Fibroblast of skin of right quadriceps (primary cell): ENCODE measurements around the gene ERI3.

Experiments
- DNase-seq: peaks from one replicate; pipeline ENCODE4 v3.0.0-alpha.2; 2013

The ERI3 gene, protein sequence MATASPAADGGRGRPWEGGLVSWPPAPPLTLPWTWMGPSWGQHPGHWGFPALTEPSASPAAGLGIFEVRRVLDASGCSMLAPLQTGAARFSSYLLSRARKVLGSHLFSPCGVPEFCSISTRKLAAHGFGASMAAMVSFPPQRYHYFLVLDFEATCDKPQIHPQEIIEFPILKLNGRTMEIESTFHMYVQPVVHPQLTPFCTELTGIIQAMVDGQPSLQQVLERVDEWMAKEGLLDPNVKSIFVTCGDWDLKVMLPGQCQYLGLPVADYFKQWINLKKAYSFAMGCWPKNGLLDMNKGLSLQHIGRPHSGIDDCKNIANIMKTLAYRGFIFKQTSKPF

DNA sequence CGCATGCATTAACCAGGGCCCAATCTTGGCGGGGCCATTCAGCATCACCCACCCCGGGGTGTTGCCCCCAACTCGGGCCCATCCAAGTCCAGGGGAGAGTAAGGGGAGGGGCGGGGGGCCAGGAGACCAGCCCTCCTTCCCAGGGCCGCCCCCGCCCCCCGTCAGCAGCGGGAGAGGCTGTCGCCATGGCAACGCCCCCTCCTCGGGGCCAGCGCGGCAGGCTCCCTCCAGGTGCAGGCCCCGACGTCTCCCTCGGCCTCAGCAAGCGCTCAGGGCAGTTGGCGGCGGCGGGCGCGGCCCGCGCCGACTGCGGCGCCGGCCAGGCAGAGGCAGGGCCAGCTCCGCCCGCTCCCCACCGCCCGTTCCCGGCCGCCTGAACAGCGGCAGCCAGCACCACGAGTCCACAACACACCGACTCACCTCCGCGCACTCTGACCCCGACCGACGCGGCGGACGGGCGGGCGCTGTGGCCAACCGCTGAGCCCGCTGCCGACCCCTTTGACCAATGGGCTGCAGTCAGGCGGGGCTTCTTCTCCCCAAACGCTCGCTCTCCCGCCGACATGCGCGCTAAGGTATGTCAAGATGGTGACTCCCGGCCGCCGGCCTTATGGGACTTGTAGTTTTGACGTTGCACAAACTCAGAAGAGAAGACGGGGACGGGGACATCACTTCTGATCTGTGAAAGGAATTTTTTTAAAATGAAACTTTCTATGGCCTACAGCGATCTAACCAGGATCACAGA lies at the start of gene ERI3:
ERI3 (minus strand) TSS at position 418 of the 742 bp plus-strand sequence; CDS start at position 187, 231 bp downstream.
- DNase-seq = peak; percentile 98

- no peak for DNase-seq
Observed at GRCh38 chr1:44401256-44402228, 46.5 kb upstream of the ERI3 start.

DNA sequence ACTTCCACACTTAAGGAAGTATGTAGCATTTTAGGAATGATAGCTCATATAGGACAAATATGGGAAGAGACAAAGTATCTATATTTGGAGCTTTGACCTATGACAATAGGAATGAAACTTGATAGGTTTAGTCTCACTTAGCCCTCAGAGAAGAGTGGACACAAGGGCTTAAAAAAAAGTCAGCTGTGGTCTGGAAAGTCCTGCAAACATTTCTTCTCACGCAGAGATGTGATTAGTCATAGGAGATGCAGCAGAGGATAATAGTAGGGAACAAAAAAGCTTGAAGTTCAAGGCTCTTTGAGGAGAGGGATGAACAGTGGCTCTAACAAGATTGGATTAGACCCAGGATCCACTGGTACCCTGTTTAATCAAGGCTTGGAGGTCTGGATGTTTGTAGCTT lies 35.2 kb upstream of the ERI3 start:
- DNase-seq = peak; percentile 67

- DNase-seq = no peak
Observed at GRCh38 chr1:44389437-44389836, 34.4 kb upstream of the ERI3 start.

- DNase-seq = no peak
Observed at GRCh38 chr1:44388551-44388950, 33.5 kb upstream of the ERI3 start.

GRCh38 chr1:44380666-44381177 lies 25.7 kb upstream of the ERI3 start:
- DNase-seq = no peak

GRCh38 chr1:44377925-44378784 lies 23.1 kb upstream of the ERI3 start:
- peak; percentile 41 for DNase-seq

DNA sequence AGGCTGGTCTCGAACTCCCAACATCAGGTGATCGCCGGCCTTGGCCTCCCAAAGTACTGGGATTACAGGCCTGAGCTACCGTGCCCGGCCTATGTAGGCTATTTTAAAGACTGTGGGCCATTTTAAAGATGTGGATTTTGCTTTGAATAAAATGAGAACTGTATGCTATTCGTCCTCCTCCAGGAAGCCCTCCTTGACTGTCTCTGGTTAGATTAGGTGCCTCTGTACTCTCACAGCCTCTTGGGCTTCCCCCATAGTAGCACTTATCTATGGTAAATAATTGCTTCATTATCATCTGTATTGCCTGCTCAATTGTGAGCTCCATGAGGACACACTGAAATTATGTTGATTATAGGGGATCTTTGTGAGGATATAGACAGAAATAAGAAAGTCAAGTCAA lies 20.5 kb upstream of the ERI3 start:
- DNase-seq = no peak

- DNase-seq = no peak
Observed at GRCh38 chr1:44371206-44371605, 16.1 kb upstream of the ERI3 start.

DNA sequence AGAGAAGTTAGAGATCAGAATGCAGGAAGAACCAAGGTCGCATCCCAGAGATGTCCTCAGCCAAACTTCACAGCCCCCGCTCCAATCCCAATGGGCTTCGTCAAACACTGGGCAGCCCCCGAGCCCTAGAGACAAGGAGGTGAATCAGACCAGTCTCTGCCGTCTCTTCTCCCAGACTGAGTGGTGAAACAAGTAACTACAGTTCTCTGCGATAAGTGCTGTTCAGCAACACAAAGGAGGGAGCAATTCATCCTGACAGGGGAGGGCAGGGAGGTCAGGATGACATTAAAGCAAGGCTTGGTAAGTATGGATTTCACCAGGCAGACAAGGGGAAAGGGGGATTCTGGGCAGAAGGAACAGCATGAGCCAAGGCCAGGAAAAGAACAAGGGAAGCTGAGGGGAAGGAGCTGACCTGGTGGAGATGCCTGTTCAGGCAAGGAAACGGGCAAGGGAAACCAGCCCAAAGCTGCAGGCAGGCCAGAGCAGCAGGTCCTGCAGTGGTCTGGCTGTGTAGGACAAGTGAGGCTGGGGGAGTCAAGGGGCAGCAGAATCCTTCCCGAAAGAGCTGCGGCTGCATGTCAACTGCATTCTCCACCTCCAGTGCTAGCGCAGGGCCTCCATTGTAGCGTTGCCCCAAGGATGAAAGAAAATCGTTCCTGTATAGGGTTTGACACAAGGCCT lies 13.6 kb upstream of the ERI3 start:
- DNase-seq = no peak

DNA sequence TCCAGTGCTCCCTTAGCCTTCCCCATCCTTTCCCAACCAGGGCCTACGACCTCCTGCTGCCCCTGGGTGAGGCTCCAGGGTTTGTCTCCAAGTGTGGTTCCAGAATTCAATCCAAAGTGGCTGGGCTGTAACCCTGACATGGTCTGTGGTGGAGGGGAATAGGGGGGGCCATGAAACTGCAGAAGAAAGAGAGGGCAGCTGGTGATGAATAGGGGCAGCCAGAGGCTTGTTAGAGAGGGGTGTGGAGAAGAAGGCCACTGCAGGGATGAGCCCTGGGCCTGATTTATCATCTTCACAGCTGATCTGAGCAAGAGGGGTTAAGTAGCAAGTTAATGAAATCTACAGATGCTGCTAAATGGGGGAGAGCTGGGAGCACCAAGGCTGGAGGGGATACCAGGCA lies 12.9 kb upstream of the ERI3 start:
- DNase-seq = no peak

GRCh38 chr1:44366371-44366975 lies 11.4 kb upstream of the ERI3 start:
- DNase-seq = no peak

GRCh38 chr1:44361478-44361877 lies 6.4 kb upstream of the ERI3 start:
- no peak for DNase-seq

- no peak for DNase-seq
Observed at GRCh38 chr1:44359234-44359935, 4.3 kb upstream of the ERI3 start.

GRCh38 chr1:44357710-44358109 lies 2.7 kb upstream of the ERI3 start:
- DNase-seq = no peak

DNA sequence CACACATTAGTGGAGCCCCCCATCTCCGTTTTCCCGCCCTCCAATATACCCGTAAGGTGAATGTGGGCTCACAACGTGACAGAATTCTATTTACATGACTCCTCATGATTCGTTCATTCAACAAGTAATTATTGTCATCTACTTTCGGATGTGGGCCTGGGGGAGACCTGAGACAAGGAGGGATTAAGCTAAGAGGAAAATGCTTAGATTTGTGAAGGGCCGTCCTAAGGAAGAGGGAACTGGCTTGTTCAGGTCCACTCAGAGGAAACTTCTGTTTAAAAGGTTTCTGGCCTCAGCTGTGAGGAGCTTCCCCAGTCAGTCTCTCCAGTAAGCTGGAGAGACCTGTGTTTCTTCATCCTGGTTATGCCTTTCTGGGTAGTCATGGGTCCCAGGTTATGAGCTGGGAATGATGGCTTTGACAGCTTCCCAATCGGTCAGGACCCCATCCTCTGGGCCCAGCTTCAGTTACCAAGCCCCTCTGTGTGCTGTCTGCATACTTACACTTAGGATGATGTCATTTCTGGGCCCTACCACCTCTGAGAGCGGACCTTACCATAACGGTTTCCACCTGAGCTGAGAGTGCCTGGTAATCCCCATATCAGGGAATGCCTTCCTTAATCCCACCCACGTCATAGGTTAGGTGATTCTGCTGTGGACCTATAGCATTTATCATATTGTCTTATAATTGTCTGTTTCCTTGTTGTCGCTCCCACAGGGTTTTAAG lies 687 bp upstream of the ERI3 start:
- DNase-seq = no peak

DNA sequence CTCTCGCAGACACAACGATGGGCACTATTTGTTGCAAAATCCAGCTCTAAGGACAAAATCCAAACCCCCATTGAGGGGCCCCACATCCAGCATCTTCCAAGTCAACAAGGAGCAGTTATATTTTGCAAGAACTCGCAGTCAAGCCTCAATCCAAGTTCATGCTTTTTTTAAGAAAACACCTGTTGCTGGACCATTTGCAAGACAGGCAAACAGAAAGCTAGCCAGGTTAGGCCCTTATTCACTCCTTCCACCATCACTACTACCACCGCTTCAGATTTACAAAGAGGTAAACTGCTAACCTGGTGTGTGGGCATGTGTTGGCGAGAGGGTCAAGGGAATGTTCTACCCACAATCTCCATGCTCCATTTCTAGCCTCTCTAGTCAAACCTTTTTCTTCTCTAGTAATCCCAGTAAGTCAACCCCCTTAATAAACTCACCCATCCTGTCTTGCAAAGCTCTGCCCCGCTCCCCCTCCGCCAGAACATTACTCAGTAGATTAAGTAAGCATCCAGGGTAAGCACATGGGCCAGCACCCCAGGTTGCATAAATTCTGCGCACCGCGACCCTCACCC lies 703 bp downstream of the ERI3 start:
- DNase-seq = peak; percentile 11

DNA sequence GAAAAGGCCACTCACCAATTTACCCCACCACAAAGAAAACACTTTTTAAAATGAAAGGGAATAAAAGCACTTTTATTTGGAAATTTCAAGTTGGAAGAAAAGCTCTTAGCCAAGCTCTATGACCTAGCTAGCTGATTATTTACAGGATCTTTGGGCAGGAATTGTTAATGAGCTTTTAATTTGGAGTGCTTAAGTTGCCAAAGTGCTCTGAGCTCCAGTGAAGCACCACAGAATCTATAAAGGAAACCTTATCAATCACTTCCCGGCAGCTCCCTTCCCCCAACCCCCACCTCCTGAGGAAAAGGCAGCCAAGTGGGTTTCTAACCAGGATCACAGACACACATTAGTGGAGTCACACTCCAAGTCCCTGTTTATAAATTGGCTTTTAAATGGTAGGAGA lies 1.5 kb downstream of the ERI3 start:
- DNase-seq = no peak

GRCh38 chr1:44351289-44351688 lies 3.8 kb downstream of the ERI3 start:
- DNase-seq = no peak
